HG03103 (cell line): Measurements from ENCODE around the gene COL20A1.

Experiments used
- ATAC-seq: cut with Tn5 transposase; IDR thresholded peaks from one replicate; pipeline ENCODE4 v1.9.1; 2021; ENCODE audit warnings: low read depth; ENCODE audit not compliant: unreplicated experiment

COL20A1 gene

DNA sequence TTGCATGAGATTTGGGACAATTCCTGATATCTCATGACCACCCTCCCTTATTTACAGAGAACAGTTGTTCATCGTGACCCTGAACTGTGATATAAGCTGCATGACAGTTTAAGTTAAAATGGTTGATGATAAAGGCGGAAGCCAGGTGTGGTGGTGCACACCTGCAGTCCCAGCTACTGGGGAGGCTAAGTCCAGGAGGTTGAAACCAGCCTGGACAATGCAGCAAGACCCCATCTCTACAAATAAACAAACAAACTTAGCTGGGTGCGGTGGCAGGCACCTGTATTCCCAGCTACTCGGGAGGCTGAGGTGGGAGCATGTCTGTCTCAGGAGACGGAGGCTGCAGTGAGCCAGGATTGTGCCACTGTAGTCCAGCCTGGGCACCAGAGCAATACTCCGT, 24.1 kb downstream of the COL20A1 start:
- ATAC-seq = no peak

DNA sequence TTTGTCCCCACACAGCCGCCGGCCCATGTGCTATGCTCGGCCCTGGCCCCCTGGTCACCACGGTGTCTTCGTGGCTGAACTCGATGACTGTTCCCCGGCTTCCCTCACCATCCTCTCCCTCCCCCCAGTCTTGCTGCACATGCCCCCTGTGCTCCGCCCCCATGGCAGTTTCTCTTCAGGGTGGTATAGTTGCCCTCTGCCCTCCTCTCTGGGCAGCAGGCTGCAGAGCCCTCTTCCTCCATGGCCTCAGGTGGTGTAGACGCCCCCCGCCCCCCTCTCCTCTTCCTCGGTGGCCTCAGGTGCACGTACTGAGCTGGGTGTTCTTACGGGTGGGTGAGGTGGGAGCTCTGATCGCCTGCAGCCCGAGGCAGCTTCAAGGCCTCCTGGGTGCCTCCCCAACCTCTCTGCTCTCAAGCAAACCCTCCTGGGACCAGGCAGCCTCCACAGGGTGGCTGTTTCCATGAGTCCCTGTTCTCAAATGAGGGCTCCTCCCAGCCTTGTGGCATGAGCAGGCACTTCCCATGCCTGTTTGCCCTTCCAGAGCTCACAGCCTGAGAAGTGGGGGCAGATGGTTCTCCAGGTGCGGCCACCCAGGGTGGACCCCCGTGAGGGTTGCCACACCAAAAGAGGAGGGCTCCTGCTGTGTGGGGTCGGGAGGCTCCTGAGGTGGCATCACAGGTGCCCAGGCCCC, 24.8 kb downstream of the COL20A1 start:
- ATAC-seq = no peak

DNA sequence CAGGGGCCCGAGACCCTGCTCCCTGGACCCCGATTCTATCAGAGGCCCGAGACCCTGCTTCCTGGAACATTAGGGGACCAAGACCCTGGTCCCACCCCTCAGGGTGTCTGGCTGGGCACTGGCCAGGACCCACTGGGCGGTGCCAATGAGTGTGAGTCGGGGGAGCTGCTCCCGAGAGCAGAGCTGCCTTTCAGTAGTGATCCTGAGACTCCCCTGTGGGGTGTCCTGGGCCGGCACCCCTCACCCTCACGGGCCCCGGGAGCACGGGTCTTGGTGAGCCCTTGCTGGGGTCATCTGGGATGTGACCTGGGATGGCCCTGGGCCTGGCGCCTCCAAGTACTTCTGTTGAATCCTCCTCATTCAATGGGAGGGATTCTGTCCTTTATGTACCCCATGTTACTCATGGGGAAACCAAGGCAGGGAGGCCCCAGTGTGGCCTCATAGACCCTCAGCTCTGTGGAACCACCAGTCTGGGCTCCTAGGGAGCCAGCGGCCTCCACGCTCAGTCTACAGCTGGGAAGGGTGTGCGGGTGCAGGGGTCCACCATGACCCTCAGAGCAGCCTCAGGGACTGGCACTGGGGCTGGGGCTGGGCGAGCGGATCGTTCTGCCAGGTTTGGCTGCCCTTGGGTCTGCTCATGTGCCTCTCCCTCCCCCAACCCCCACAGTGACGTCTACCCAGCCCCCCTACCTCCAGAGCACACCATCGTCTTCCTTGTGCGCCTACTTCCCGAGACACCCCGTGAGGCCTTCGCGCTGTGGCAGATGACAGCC, 25.6 kb downstream of the COL20A1 start:
- no peak for ATAC-seq

DNA sequence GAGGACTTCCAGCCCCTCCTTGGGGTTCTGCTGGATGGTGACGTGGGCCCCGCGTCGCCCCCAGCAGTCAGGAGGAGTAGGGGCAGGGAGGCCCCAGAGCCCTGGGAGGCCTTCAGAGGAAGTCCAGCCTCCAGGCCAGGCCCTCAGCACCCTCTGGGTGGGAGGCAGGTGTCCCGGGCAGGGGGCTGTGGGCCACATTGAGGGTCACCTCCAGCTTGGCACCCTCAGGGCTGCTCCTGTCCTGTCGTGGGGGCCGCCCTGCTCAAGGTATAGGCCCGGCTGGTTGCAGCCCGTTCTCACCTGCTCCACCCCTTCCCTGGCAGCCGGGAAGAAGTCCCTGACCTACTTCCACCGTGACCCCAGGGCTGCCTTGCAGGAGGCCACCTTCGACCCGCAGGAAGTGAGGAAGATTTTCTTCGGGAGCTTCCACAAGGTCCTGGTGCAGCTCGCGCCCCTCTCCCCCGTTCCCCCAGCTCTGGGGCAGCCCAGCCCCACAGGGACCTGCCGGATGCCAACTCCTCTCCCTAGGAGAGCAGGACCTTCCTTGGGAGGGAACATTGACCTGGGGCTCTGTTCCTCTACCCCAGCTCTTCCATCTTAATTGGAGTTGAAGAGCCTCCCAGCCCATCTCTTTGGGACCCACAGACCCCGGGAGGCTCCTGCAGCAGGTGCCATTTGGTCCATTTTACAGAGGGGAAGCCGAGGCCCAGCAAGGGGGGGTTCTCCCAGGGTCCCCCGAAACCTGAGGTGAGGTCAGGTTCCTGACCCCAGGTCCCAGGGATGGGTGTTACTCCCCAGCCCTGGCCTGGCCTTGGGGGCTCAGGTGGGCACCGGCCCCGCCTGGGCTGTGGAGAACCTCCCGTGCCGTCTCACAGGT, 26.4 kb downstream of the COL20A1 start:
- no peak for ATAC-seq

DNA sequence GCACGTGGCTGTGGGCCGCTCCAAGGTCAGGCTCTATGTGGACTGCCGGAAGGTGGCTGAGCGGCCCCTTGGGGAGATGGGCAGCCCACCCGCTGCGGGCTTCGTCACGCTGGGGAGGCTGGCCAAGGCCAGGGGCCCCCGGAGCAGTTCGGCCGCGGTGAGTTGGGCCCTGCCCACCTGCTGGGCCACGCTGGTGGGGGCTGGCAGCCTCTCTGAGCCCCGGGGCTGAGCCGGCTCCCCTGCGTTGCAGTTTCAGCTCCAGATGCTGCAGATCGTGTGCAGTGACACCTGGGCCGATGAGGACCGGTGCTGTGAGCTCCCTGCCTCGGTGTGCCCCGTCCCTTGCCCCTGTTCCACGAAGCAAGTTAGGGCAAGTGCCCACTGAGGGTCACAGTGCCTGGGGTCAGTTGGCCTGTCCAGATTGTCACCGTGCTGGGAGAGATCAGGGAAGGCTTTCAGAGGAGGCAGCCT, 27.1 kb downstream of the COL20A1 start:
- no peak for ATAC-seq

DNA sequence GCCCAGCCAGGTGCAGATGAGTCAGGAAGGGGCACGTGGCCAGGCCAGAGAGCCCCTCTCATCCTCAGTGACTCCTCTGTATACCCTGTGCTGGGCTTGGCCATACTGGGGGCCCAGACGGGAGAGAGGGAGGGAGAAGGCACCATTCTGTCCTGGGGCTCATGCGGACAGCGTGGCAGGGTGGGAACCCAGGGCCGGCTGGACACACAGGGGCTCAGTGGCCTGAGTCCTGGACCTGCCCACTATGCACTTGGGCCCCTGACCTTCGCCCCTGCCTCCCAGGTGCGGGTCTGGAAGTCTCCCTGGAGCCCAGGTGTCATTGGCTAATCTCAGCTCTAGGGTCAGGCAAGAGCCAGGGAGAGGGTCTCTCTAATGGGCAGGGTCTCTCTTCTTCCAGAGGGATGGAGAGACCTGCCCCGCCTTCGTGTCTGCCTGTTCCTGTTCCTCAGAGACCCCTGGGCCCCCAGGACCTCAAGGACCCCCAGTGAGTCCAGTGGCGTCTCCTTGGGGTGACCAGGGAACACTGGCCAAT, 27.7 kb downstream of the COL20A1 start:
- no peak for ATAC-seq

DNA sequence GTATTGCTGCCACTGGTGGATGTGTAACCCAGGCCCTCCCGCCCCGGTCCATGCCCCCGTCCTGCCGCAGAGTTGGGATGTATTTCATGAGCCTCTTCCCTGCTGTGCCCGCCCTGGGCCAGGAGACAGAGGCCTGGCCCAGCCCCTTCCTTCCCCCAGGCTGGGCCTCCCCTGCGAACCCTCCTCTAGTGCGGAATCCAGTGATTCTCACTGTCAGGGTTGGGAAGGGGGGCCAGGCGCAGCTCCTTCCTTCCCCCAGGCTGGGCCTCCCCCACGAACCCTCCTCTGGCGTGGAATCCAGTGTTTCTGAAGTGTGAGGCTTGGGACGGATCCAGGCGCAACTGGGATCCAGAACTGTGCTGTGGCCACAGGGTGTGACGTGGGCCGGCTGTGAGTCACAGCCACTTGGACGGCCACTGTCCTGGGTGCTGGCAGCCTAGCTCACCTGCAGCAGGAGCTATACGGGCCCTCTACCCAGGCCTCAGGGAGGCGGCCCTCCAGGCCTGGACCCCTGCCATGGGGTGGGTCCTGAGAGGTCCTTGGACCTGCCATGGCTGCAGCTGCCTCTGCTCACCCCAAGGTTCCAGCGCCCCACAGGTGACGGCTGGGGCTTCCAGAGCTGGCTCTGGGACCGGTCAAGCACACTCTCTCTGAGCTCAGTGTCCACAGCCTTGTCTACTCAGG, 28.3 kb downstream of the COL20A1 start:
- ATAC-seq = no peak

DNA sequence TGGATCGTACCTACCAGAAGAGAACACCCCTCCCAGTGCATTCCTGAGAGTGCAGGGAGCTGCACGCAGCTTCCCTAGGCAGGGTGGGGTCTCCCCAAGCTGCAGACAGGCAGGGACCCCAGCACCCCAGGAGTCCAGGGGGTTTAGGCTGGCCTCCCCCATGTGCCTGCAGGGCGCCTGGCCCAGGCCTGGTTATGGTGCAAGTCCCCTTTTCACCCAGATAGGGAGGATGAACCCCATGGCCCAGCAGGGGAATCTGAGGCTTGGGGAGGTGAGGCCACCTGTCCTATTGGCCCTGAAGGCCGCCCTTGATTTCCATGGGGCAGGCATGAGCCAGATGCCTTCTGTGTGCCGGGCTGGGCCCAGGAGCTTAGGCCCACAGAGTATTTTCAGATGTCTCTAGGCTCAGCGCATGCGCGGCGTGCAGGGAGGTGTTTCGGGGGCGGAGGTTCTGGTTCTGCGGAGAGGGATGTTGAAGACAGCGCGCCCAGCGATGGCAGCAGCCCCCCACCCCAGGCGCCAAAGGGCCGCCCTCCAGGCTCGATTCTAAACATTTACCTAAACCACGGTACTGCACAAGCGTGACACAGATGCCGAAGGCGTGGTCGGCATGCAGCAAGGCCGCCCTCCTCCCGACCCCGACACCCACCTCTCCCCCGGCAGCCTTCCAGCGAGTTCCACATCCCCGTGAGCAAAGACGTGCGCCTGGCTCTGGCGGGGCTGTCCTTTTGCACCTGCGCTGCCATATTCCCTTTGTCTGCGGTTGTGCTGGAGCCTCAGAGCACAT, 29.4 kb downstream of the COL20A1 start:
- ATAC-seq = no peak

DNA sequence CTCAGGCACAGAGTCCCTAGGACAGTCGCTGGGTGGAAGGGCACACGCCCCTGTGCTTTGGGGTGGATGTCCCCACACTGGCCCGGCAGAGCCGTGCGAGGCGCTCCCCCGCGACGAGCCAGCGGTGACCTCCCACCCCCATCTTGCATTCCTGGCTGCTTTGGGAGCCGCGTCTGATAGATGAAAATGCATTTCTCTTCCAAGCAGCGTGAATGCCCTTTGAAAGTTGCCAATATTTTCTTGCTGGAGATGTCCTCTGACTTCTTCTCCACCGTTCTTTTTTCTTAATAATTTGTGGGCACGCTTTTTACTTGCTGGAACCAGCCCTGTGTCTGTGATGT, 29.9 kb downstream of the COL20A1 start:
- no peak for ATAC-seq

DNA sequence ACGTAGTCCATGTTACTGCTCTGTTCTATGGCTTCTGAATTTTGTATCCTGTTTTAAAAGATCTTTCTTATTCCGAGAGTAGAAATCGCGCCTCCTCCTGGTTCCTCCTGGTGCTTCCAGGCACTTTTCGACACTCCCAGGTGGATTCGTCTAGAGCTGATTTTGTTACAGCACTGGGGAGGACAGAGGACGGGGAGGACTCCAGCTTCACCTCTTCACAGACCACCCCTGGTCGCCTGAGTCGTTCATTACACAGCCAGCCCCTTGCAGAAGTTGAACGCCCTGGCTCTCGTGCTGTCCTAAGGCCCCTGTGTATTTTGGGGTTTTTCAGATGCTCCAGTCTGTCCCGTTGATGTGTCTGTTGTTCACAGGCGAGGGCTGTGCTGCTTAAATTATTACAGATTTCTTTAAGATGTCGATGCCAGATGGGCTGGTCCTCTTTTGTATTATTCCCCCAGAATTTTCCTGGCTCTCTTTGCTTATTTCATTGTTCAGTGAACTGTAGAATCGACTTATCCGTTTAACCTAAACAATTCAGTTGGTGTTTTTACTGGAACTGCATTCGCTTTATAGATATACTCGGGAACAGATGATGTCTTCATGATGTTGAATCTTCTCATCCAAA, 30.5 kb downstream of the COL20A1 start:
- no peak for ATAC-seq

DNA sequence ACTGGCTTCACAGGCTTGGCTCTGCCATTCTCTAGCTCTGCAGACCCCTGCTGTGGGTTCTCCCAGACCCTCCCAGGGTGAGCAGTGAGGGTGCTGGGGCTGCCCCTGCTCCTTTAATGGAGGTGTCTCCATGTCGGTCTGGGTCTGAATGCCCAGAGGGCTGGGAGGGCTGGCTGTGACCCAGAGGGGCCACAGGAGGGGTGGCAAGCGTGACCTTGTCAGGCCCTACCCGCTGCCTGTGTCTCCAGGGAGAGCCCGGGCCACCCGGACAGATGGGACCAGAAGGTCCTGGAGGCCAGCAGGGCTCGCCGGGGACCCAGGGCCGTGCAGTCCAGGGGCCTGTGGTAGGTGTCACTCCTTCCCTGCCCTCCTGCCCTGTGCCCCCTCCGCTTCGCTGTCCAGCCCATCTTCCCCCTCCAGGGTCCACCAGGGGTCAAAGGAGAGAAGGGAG, 32.1 kb downstream of the COL20A1 start:
- ATAC-seq = no peak

DNA sequence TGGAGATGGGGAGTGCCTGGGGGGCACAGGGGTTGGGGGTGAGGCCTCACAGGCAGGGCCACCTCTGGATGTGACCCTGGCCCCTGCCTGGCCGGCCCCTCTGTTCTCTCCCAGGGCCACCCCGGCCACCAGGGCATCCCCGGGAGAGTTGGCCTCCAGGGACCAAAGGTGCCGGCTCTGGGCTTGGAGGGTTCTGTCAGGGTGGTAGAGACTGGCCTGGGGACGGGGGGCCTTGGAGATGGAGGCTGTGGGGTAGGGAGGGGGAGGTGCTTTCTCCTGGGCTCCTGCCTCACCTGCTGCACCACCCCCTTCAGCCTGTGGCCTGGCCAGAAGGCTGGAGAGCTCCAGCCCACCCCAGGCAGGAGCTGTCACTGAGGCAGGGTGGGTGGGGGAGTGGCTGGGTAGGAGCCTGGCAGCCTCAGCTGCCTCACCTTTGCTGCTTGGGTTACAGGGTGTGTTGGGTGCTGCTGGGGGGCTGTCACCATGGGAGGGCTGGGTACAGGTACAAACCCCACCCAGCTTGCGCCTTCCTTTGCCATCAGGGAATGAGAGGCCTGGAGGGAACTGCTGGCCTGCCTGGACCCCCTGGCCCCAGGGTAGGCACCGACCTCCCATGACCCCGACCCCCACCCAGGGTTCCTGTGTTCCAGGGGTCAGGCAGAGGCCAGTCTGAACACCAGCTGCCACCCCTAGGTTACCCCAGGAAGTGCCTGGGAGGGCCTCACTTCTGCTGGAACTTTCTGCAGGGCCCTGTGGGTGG, 32.7 kb downstream of the COL20A1 start:
- no peak for ATAC-seq

DNA sequence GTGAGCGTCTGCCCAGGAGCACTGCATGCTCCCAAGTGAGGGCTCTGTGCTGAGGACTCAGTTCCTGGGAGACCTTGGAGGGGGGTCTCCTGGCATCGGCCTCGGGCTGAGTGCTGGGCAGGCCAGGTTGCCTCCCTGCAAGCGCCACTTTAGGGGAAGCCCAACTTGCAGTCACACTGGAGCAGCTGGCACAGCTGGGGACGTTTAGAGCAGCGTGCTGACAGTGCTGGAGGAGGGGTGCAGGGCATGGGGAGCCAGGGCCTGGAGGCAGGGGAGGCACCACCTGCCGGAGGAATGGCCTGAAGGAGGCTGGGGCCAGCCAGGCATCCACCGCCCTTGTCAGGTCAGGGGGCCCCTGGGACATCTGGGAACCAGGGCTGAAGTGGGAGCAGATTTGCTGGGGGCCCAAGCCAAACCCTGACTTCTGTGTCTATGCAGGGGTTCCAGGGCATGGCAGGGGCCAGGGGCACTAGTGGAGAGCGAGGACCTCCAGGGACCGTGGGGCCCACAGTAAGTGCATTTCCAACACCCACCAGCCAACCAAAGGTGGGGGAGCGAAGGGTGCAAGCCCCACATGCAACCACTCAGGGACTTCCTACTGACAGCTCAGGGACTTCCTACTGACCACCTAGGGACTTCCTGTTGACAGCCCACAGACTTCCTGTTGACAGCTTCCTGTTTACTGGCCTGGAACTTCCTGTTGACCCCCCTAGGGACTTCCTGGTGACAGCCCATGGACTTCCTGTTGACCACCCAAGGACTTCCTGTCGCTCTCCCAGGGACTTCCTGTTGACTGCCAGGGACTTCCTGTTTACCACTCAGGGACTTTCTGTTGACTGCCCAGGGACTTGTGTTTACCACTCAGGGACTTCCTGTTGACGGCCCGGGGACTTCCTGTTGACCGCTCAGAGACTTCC, 33.6 kb downstream of the COL20A1 start:
- no peak for ATAC-seq

DNA sequence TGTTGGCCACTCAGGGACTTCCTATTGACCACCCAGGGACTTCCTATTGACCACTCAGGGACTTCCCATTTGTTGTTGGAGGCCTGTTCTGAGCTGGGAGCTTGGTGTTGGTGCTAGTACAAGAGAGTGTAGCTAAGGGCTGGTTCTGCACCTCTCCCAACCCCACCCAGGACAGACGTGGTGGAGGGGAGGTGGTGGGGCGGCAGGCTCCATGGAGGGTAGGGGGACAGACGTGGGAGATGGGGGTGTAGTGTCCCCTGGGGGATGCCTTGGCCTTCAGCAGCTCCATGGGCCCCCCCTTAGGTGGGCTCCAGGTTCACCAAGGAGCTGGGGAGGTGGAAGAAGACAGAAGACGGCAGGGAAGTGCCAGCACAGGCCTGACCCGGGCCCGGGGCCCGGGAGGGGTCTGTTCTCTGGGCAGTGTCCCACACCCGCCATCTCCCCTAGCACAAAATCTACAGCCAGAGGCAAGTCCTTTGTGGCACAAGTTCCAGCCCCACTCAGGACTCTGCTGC, 34.3 kb downstream of the COL20A1 start:
- ATAC-seq = no peak

DNA sequence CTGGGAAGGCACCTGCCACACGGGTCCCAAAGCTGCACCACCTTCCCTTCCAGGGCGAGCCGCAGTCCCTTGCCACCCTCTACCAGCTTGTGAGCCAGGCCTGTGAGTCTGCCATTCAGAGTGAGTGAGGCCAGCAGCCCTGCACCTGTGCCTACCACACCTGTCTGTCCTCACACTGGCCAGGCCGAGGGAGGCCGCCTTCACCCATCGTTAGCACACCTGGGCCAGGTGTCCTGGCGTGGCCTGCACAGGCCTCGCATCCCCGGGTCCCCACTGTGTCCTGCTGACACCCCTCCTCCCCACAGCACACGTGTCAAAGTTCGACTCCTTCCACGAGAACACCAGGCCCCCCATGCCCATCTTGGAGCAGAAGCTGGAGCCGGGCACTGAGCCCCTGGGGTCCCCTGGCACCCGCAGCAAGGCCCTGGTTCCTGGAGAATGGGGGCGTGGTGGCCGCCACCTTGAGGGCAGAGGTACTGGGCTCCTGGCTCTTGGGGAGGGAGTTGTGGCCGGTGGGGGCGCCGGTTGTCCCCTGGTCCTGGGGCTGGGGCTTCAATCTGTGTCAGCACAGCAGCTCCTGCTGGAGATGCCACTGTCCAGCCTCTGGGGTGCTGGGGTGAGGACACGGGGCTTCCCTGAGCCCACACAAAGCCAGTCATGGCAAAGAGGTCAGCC, 35.2 kb downstream of the COL20A1 start:
- ATAC-seq = no peak

DNA sequence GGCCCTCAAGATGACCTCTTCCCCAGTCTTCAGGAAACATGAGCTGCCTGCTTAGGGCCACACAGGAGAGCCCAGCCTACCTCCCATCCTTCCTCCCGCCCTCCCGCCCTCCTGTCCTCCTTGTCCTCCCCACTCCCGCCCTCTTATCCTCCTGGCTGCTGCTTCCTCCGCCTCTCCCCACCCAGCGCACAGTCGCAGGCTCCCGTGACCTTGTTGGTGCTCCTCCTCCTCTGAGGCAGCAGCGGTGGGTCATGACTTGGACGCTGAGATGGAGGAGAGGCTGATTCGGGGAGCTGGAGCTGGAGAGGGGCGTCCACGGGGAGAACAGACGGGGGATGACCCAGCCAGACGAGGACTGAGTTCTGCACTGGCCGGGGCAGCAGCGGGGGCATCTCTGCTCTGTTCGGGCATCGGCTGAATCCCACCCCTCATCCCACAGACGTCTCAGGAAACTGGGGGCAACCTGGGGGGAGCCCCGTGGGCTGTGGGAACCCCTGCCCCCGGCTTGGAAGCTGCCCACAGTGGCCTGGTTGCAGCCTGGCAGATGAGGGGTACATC, 35.8 kb downstream of the COL20A1 start:
- no peak for ATAC-seq
